GM13976 (cell line): ENCODE measurements around the gene LSM3.

ENCODE experiments used
- DNase-seq: peaks from one replicate; pipeline ENCODE4 v3.0.0; 2012; ENCODE audit warnings: low spot score
- CTCF ChIP-seq: IDR thresholded peaks from 2 replicates; pipeline ENCODE4 v1.5.1; 2012; ENCODE audit warnings: borderline replicate concordance, mild to moderate bottlenecking; ENCODE audit not compliant: insufficient read depth; ENCODE audit errors: extremely low read depth, missing control alignments, control extremely low read depth
- in situ Hi-C: fragments of 300-500 bp; cut with MboI; formaldehyde crosslinking; loops from one replicate; pipeline ENCODE4 v1.12.0; 2022; ENCODE audit warnings: low sequenced_read_pairs, mixed read lengths, inconsistent platforms; ENCODE audit not compliant: unreplicated experiment

LSM3 gene

GRCh38 chr3:14161282-14161681, 17.3 kb upstream of the LSM3 start:
- in situ Hi-C loops: no loop called here
- TF ChIP-seq CTCF: no peak
- DNase-seq: no peak

- in situ Hi-C loops: no loop called here
- TF ChIP-seq CTCF: no peak
- DNase-seq: no peak
Measured at GRCh38 chr3:14162178-14162577, 16.4 kb upstream of the LSM3 start.

- no peak for DNase-seq
- TF ChIP-seq CTCF: no peak
- in situ Hi-C loops: no loop called here
Measured at GRCh38 chr3:14166877-14167603, 11.6 kb upstream of the LSM3 start.

GRCh38 chr3:14169435-14169834, 9.2 kb upstream of the LSM3 start:
- TF ChIP-seq CTCF: no peak
- in situ Hi-C loops: no loop called here
- no peak for DNase-seq

GRCh38 chr3:14169871-14170270, 8.7 kb upstream of the LSM3 start:
- in situ Hi-C loops: no loop called here
- DNase-seq: no peak
- no peak for TF ChIP-seq CTCF

- DNase-seq: no peak
- no peak for TF ChIP-seq CTCF
- in situ Hi-C loops: no loop called here
Measured at GRCh38 chr3:14170531-14171159, 8.0 kb upstream of the LSM3 start.
